Keratinocyte (primary cell): ENCODE results near the gene LDLRAD4.

Experiments used
- CTCF ChIP-seq, 3 experiments: IDR thresholded peaks in 1 of 3; conservative IDR thresholded peaks in 1 of 3; optimal IDR thresholded peaks in 1 of 3; 2 replicates in 2 of 3; 3 replicates in 1 of 3; pipeline versions ENCODE3 to v1.5.1; 2011; ENCODE audit warnings: low read length in 3 of 3, mild to moderate bottlenecking in 3 of 3, moderate library complexity in 2 of 3, control low read depth in 1 of 3, inconsistent platforms in 1 of 3; ENCODE audit not compliant: insufficient read depth in 2 of 3; ENCODE audit errors: extremely low read depth in 1 of 3
- EZH2 ChIP-seq: IDR thresholded peaks from one replicate; pipeline ENCODE4 v1.6.1; 2012; ENCODE audit warnings: inconsistent platforms, mild to moderate bottlenecking, low read length, moderate library complexity

- TF ChIP-seq CTCF (optimal IDR thresholded peaks at IDR 0.05 in 1 of 3, IDR thresholded peaks at IDR 0.05 in 1 of 3, conservative IDR thresholded peaks at IDR 0.05 in 1 of 3; ENCODE audit: extremely low read depth in 1 of 3, insufficient read depth in 2 of 3, low read length in 3 of 3), result no peak
- no peak for TF ChIP-seq EZH2
These were observed 163.9 kb downstream of the LDLRAD4 start for GRCh38 chr18:13382366-13382953.
